Stomach (tissue), 4 donors: Measurements from ENCODE around the gene IQCE.

Source experiments
- EP300 ChIP-seq: sonication (generic); formaldehyde crosslinking; IDR thresholded peaks from one replicate; pipeline ENCODE4 v1.6.1; 2017; ENCODE audit warnings: antibody characterized with exemption
- POLR2A ChIP-seq, 4 donors: fragments of 450-650 bp; IDR thresholded peaks; one replicate each; pipeline ENCODE4 v1.6.1; 2016; ENCODE audit warnings: antibody characterized with exemption in 4 of 4, control low read depth in 2 of 4, mild to moderate bottlenecking in 1 of 4, moderate library complexity in 1 of 4
- POLR2AphosphoS5 ChIP-seq, 3 donors: sonication (generic); formaldehyde crosslinking; IDR thresholded peaks; one replicate each; pipeline ENCODE4 v1.6.1; 2016; ENCODE audit warnings: antibody characterized with exemption in 3 of 3
- TF ChIP-seq, protein P1 (sequence below), 7 experiments: fragments of 450-650 bp in 4 of 7; fragments of 200-600 bp in 3 of 7; sonication (generic) in 3 of 7; IDR thresholded peaks; one replicate each; pipeline ENCODE4 v1.5.1; 2016 to 2019; ENCODE audit warnings: antibody characterized with exemption in 7 of 7, control low read depth in 2 of 7, mild to moderate bottlenecking in 1 of 7

DNA sequence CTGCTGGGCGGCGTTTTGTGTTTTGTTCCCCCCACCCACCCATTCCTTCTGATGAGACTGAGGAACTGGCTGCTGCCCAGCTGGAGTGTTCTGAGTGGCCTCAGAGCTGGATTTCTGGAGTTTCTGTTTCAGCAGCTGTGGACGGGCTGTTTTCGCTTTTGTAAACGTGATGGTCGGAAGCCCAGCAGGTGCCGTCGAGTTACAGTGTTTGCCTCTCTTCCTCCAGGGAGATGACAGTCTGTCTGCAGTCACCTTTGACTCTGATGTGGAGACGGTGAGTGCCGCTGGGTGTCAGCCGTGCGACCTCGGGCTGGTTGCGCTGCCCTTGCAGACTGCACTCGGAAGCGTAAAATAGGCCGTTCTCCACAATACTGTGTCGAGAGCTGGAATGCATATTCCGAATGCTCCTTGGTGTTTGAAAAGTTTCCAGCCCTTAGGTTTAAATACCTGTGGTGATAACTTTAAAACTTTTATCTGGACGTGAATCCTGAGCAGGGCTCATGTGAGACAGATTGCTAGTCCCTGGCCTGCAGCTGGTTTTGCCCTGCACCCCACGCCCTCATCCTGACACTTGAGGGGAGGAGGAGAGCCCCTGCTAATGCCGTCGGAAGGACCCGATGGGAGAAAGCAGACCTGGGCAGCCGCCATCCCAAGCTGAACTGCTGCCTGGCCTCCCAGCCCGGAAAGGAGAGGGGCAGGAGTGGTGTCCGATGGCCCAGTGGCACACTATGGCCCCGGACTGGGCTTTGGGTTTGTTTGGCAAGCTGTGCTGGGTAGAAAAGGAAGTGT is 8.3 kb downstream of the IQCE start:
- TF ChIP-seq POLR2AphosphoS5 (IDR thresholded peaks at IDR 0.05) (no peak), POLR2A (IDR thresholded peaks at IDR 0.05) (no peak), EP300 (no peak)
- TF ChIP-seq, protein P1, sequence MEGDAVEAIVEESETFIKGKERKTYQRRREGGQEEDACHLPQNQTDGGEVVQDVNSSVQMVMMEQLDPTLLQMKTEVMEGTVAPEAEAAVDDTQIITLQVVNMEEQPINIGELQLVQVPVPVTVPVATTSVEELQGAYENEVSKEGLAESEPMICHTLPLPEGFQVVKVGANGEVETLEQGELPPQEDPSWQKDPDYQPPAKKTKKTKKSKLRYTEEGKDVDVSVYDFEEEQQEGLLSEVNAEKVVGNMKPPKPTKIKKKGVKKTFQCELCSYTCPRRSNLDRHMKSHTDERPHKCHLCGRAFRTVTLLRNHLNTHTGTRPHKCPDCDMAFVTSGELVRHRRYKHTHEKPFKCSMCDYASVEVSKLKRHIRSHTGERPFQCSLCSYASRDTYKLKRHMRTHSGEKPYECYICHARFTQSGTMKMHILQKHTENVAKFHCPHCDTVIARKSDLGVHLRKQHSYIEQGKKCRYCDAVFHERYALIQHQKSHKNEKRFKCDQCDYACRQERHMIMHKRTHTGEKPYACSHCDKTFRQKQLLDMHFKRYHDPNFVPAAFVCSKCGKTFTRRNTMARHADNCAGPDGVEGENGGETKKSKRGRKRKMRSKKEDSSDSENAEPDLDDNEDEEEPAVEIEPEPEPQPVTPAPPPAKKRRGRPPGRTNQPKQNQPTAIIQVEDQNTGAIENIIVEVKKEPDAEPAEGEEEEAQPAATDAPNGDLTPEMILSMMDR (IDR thresholded peaks at IDR 0.05) = no peak
